Natural killer cell (primary cell): Measurements from ENCODE around the gene IP6K1. TPM values are rescaled to one million over a fixed set of nuclear protein-coding genes. Genes with fewer than 3 reads are reported as not detected.
A peak's percentile ranks its signal among the peaks of the same experiment; 100 is the strongest.

ENCODE experiments used
- ATAC-seq, 3 donors: fragments of 150-1000 bp in 2 of 3; fragments of 200-7000 bp in 1 of 3; cut with Tn5 transposase; 1 replicate in 1 of 3; 2 replicates in 2 of 3; pipeline ENCODE4 v1.10.0; 2021; ENCODE audit warnings: mild to moderate bottlenecking in 2 of 3, moderate library complexity in 2 of 3
- DNase-seq, 2 donors: peaks; one replicate each; pipeline versions ENCODE4 v3.0.0 to v3.0.0-alpha.2; 2013 to 2021; ENCODE audit warnings: mixed read lengths in 1 of 2
- H3K27ac ChIP-seq: one replicate; pipeline ENCODE4 v1.5.1; 2013; ENCODE audit warnings: mild to moderate bottlenecking, low read length
- H3K27me3 ChIP-seq: one replicate; pipeline ENCODE4 v1.6.1; 2013; ENCODE audit warnings: low read length; ENCODE audit not compliant: control insufficient read depth, insufficient read depth
- H3K36me3 ChIP-seq: one replicate; pipeline ENCODE4 v1.6.1; 2013; ENCODE audit warnings: low read length; ENCODE audit not compliant: control insufficient read depth, insufficient read depth
- H3K4me1 ChIP-seq: one replicate; pipeline ENCODE4 v1.6.1; 2013; ENCODE audit warnings: low read length; ENCODE audit not compliant: control insufficient read depth, insufficient read depth
- H3K4me3 ChIP-seq: one replicate; pipeline ENCODE4 v1.5.1; 2013; ENCODE audit warnings: low read length
- H3K9me3 ChIP-seq: one replicate; pipeline ENCODE4 v1.6.1; 2013; ENCODE audit warnings: low read length; ENCODE audit not compliant: control insufficient read depth, insufficient read depth
- H3K27ac Mint-ChIP-seq, 2 donors: one replicate each; pipeline ENCODE4 v1.8.0; 2022; ENCODE audit warnings: mild to moderate bottlenecking in 2 of 2, mixed read lengths in 2 of 2, moderate library complexity in 1 of 2
- H3K27me3 Mint-ChIP-seq, 2 donors: one replicate each; pipeline ENCODE4 v1.8.0; 2022; ENCODE audit warnings: low read depth in 2 of 2, mixed read lengths in 2 of 2
- H3K36me3 Mint-ChIP-seq: one replicate; pipeline ENCODE4 v1.8.0; 2022; ENCODE audit warnings: mixed read lengths
- H3K4me1 Mint-ChIP-seq, 2 donors: one replicate each; pipeline ENCODE4 v1.8.0; 2022; ENCODE audit warnings: mixed read lengths in 2 of 2
- H3K4me3 Mint-ChIP-seq: one replicate; pipeline ENCODE4 v1.8.0; 2022; ENCODE audit warnings: mild to moderate bottlenecking, moderate library complexity, mixed read lengths
- H3K9me3 Mint-ChIP-seq, 2 donors: one replicate each; pipeline ENCODE4 v1.8.0; 2022; ENCODE audit warnings: mixed read lengths in 2 of 2
- WGBS: methylation state at CpG from one replicate; pipeline ENCODE4 v1.1.7; 2013; ENCODE audit warnings: missing lambda C conversion rate; ENCODE audit not compliant: insufficient coverage; 5-methylcytosine and 5-hydroxymethylcytosine counted together
- intact Hi-C: fragments of 100-400 bp; cut with micrococcal nuclease; formaldehyde crosslinking; loops from one replicate; pipeline ENCODE4 v1.14.2; 2022
- total RNA-seq, 4 donors: library from RNA; stranded (reverse); fragments of 120-200 nt in 1 of 4; gene quantifications; one replicate each; pipeline versions ENCODE4 v1.2.3 to v1.2.4, GENCODE V29; 2013 to 2022
- TF ChIP-seq, protein P1 (sequence below): fragments of 200-600 bp; IDR thresholded peaks from one replicate; pipeline ENCODE4 v1.8.0; 2022; ENCODE audit warnings: antibody characterized with exemption

IP6K1 gene
- total RNA-seq, 3 donors from 2014 or later (not counting 1 experiment from before 2014, with no cell fraction given) = 53.7 to 68.7 (median 57.9) TPM

- Histone ChIP-seq H3K27ac (no peak overlapping the region), H3K36me3 (peaks cover 34% of the 10 kb centered on the region), H3K27me3 (no peaks in the 10 kb centered on the region), H3K4me3 (no peak overlapping the region), H3K9me3 (no peaks in the 10 kb centered on the region), H3K4me1 (no peaks in the 10 kb centered on the region)
- DNase-seq (no peak), ATAC-seq (no peak)
- 97% methylated on average over 11 of the region's 11 CpGs for WGBS
- H3K4me1 Mint-ChIP-seq = peaks cover 0 to 12% of the 10 kb centered on the region in 2 donors
- H3K36me3 Mint-ChIP-seq = peaks cover 3% of the 10 kb centered on the region
- TF ChIP-seq, protein P1, sequence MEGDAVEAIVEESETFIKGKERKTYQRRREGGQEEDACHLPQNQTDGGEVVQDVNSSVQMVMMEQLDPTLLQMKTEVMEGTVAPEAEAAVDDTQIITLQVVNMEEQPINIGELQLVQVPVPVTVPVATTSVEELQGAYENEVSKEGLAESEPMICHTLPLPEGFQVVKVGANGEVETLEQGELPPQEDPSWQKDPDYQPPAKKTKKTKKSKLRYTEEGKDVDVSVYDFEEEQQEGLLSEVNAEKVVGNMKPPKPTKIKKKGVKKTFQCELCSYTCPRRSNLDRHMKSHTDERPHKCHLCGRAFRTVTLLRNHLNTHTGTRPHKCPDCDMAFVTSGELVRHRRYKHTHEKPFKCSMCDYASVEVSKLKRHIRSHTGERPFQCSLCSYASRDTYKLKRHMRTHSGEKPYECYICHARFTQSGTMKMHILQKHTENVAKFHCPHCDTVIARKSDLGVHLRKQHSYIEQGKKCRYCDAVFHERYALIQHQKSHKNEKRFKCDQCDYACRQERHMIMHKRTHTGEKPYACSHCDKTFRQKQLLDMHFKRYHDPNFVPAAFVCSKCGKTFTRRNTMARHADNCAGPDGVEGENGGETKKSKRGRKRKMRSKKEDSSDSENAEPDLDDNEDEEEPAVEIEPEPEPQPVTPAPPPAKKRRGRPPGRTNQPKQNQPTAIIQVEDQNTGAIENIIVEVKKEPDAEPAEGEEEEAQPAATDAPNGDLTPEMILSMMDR = no peak
- H3K9me3 Mint-ChIP-seq = no peaks in the 10 kb centered on the region
- peak overlapping the region in 1 of 2 donors; percentile 66 for H3K27ac Mint-ChIP-seq
- intact Hi-C loops = no loop called here
- H3K27me3 Mint-ChIP-seq = no peaks in the 10 kb centered on the region
- H3K4me3 Mint-ChIP-seq = no peak overlapping the region
These were observed 48.2 kb downstream of the IP6K1 start for GRCh38 chr3:49738067-49738713.

GRCh38 chr3:49734752-49735151 is 51.6 kb downstream of the IP6K1 start:
- peaks cover 0 to 12% of the 10 kb centered on the region in 2 donors for H3K4me1 Mint-ChIP-seq
- Histone ChIP-seq H3K9me3 (no peaks in the 10 kb centered on the region), H3K36me3 (peaks cover 46% of the 10 kb centered on the region), H3K27me3 (no peaks in the 10 kb centered on the region), H3K4me1 (no peaks in the 10 kb centered on the region), H3K4me3 (no peak overlapping the region), H3K27ac (no peak overlapping the region)
- ATAC-seq (no peak), DNase-seq (no peak)
- TF ChIP-seq, protein P1 = no peak
- no peaks in the 10 kb centered on the region for H3K9me3 Mint-ChIP-seq
- peaks cover 15% of the 10 kb centered on the region for H3K36me3 Mint-ChIP-seq
- 96% methylated on average over 5 of the region's 6 CpGs for WGBS
- no peak overlapping the region for H3K27ac Mint-ChIP-seq
- H3K4me3 Mint-ChIP-seq = no peak overlapping the region
- intact Hi-C loops = no loop called here
- H3K27me3 Mint-ChIP-seq = no peaks in the 10 kb centered on the region

- Histone ChIP-seq H3K27me3 (no peaks in the 10 kb centered on the region), H3K4me3 (no peak overlapping the region), H3K27ac (no peak overlapping the region), H3K36me3 (peaks cover 44% of the 10 kb centered on the region), H3K4me1 (no peaks in the 10 kb centered on the region), H3K9me3 (no peaks in the 10 kb centered on the region)
- ATAC-seq (no peak), DNase-seq (no peak)
- peaks cover 0 to 8% of the 10 kb centered on the region in 2 donors for H3K4me1 Mint-ChIP-seq
- H3K27ac Mint-ChIP-seq = no peak overlapping the region
- 92% methylated on average over 1 of the region's 1 CpG for WGBS
- H3K9me3 Mint-ChIP-seq = no peaks in the 10 kb centered on the region
- H3K4me3 Mint-ChIP-seq = no peak overlapping the region
- TF ChIP-seq, protein P1 = no peak
- H3K27me3 Mint-ChIP-seq = no peaks in the 10 kb centered on the region
- H3K36me3 Mint-ChIP-seq = peaks cover 15% of the 10 kb centered on the region
- intact Hi-C loops = no loop called here
These were observed 52.8 kb downstream of the IP6K1 start for GRCh38 chr3:49733551-49733950.

GRCh38 chr3:49732597-49732996 is 53.7 kb downstream of the IP6K1 start:
- Mint-ChIP-seq H3K27me3 (no peaks in the 10 kb centered on the region), H3K4me1 (peaks cover 0 to 5% of the 10 kb centered on the region in 2 donors), H3K36me3 (peaks cover 15% of the 10 kb centered on the region), H3K27ac (no peak overlapping the region), H3K4me3 (no peak overlapping the region), H3K9me3 (no peaks in the 10 kb centered on the region)
- Histone ChIP-seq H3K36me3 (peaks cover 41% of the 10 kb centered on the region), H3K27me3 (no peaks in the 10 kb centered on the region), H3K9me3 (no peaks in the 10 kb centered on the region), H3K4me3 (no peak overlapping the region), H3K4me1 (no peaks in the 10 kb centered on the region), H3K27ac (no peak overlapping the region)
- intact Hi-C loops = no loop called here
- DNase-seq (no peak), ATAC-seq (no peak)
- WGBS = 96% methylated on average over 10 of the region's 11 CpGs
- TF ChIP-seq, protein P1 = no peak
